ENCODE data around the gene GALNT5. TPM values are rescaled to one million over a fixed set of nuclear protein-coding genes. Genes with fewer than 3 reads are reported as not detected.

GALNT5 gene
- polyA plus RNA-seq, 6 donors from 2014 or later = 0.04 TPM; not detected in 5

DNA sequence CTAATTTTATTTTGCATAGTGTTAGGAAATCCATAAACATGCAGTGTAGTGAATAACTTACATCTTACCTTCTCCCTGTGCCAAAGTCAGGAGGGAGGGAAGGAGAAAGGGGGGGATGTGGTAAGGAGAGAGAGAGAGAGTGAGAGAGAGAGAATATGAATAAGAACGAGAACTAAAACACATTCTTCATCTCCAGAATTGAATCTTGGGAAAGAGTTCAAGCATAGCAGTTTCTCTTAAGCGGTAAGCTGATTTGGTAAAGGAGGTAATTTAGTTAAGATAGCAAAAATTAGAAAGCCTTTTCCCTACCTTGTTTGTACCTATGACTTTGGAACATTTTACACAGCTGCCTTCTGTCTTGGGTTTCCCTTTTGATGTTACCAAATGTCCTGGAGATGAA, 52.4 kb downstream of the GALNT5 start:
- Mint-ChIP-seq H3K27me3 (peaks cover 0 to 7% (median 0%) of the 10 kb centered on the region in 3 donors), H3K27ac (no peak overlapping the region), H3K4me1 (peaks cover 0 to 6% (median 0%) of the 10 kb centered on the region in 3 donors), H3K4me3 (no peak overlapping the region), H3K9me3 (no peaks in the 10 kb centered on the region), H3K36me3 (no peaks in the 10 kb centered on the region)
- ATAC-seq (ENCODE audit: low read depth in 2 of 2) = no peak
- no peak for DNase-seq

DNA sequence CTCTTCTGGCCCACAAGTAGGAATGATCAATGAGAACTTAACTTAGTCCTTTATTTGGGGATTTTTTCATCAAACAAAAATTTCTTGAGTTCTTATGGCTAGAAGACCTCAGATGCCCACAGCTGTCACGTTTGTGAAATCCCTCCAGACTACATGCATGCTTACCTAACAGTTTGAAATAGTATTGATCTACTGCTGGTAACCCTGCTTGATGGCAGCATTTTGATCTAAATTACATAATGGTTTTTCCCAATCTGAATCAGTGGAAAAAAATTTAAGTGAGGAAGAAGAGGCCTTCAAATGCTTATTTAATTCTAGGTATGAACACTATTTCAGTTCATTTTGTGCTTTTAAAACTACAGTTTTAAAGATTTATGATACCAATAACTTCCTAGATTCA, 54.2 kb downstream of the GALNT5 start:
- Mint-ChIP-seq H3K27ac (no peak overlapping the region), H3K27me3 (peaks cover 0 to 7% (median 0%) of the 10 kb centered on the region in 3 donors), H3K4me1 (peaks cover 0 to 4% (median 0%) of the 10 kb centered on the region in 3 donors), H3K4me3 (no peak overlapping the region), H3K9me3 (no peaks in the 10 kb centered on the region), H3K36me3 (no peaks in the 10 kb centered on the region)
- ATAC-seq (ENCODE audit: low read depth in 2 of 2) = no peak
- no peak for DNase-seq

DNA sequence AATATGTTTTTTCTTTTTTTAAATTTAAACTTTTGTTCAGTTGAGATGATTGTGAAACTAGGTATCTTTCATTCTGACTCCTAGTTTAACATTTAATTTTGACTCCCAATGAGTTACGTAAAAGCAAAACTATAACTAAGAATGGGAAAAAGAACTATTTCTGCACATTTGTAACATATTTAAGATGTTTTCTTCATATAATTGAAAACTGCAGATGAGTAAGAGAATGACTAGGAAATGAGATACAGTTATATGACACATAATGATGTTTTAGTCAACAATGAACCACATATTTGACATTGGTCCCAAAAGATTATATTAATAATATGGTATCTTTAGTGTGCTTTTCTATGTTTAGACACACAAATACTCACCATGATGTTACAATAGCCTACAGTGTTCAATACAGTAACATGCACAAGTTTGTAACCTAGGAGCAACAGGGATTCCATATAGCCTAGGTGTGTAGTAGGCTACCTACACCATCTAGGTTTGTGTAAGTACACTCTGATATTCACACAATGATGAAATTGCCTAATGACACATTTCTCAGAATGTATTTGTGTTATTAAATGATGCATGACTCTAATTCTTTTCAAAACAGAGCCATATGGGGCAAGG, 55.5 kb downstream of the GALNT5 start:
- no peak overlapping the region for H3K4me3 Mint-ChIP-seq
- ATAC-seq (ENCODE audit: low read depth in 2 of 2) = no peak
- H3K27ac Mint-ChIP-seq = no peak overlapping the region

DNA sequence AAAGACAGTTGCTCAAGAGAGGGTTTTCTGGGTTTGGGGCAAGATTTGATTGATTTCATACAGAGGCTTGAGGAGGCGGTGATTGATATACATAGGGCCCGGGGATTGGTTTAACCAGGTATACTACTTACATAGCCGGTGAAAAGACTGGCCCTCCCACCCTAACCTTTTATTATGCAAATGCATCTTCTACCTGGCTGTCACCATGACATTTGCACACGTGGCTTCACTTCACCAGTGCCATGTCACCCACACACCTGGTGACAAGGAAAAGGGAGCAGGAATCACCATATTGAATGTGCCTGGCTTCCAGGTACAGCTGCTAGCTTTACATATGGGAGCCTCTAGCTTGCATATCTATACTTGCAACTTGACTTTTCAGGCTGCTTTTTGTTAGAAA, 58.4 kb downstream of the GALNT5 start:
- Mint-ChIP-seq H3K4me1 (no peaks in the 10 kb centered on the region), H3K27me3 (no peaks in the 10 kb centered on the region), H3K36me3 (peaks cover 0 to 8% of the 10 kb centered on the region in 2 donors), H3K4me3 (peak overlapping the region in 1 of 8 donors; percentile 31), H3K27ac (no peak overlapping the region), H3K9me3 (no peaks in the 10 kb centered on the region)
- ATAC-seq (ENCODE audit: low read depth in 2 of 2) = no peak
- DNase-seq = no peak

More for the DNA sequence above, 55.5 kb downstream of the GALNT5 start:
- Mint-ChIP-seq H3K36me3 (no peaks in the 10 kb centered on the region), H3K9me3 (no peaks in the 10 kb centered on the region), H3K27me3 (peaks cover 0 to 7% (median 0%) of the 10 kb centered on the region in 3 donors), H3K4me1 (no peaks in the 10 kb centered on the region)
- DNase-seq = no peak

DNA sequence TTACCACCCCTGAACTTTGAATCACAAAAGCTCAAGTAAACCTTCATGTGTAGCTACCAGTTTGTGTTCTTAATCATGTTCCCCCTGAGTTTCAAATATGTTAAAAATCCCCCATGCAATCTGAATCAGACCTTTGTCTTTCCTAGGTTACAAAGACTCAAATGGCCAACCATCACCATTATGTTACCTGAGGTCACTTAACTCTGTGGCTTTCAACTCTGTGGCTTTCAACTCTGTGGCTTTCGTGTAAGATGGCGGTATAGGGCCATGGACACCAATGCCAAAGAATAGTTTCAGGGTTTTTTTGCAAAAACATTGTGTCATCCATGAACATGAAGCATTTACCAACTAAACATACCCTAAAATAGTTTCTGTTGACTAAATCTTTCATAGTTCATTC, 61.4 kb downstream of the GALNT5 start:
- no peaks in the 10 kb centered on the region for H3K27me3 Mint-ChIP-seq
- no peak overlapping the region for H3K4me3 Mint-ChIP-seq
- no peak for DNase-seq
- H3K27ac Mint-ChIP-seq = no peak overlapping the region
- peaks cover 9 to 13% of the 10 kb centered on the region in 2 donors for H3K36me3 Mint-ChIP-seq
- H3K9me3 Mint-ChIP-seq = no peaks in the 10 kb centered on the region
- H3K4me1 Mint-ChIP-seq = peaks cover 0 to 5% (median 0%) of the 10 kb centered on the region in 3 donors
- no peak for ATAC-seq (ENCODE audit: low read depth in 2 of 2)

DNA sequence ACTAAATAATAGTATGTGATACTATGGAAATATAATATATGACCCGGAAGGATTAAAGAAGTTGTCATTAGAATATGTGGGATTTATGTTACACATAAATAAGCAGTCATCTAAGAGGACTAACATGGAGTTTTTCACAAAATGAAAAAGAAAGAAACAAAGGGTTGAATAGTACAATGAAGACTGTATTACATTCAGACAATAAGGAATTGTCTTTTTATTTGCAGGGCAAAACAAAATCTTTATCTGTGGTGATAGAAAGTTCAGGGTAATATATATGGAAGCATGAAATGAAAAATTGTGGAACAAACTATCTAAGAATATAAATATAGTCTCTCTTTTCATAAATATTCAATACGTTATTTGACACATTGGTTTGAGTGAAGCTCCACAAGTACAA, 62.3 kb downstream of the GALNT5 start:
- H3K9me3 Mint-ChIP-seq = no peaks in the 10 kb centered on the region
- H3K27ac Mint-ChIP-seq = no peak overlapping the region
- no peaks in the 10 kb centered on the region for H3K27me3 Mint-ChIP-seq
- H3K4me1 Mint-ChIP-seq = peaks cover 0 to 5% (median 0%) of the 10 kb centered on the region in 3 donors
- ATAC-seq (ENCODE audit: low read depth in 2 of 2) (no peak), DNase-seq (no peak)
- H3K36me3 Mint-ChIP-seq = peaks cover 9 to 13% of the 10 kb centered on the region in 2 donors
- no peak overlapping the region for H3K4me3 Mint-ChIP-seq

DNA sequence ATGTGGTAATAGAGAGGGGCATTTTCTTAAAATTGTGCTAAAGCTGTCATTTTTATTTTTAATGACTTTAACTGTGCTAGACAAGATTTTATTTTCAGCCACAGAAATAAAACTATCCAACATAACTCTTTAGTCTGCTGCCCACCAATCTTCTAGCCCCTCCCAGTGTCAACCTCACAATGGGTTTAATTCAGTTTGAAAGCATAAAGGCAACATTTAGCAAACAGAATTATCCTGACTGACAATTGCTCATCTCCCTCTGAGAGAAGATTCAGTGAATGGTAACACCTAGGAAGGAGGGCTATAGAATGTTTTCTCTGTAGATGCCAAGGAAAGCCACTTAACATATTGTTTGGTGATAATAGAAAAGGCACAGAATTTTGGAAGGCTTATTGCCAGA, 62.9 kb downstream of the GALNT5 start:
- Mint-ChIP-seq H3K4me1 (peaks cover 0 to 5% (median 0%) of the 10 kb centered on the region in 3 donors), H3K27ac (no peak overlapping the region), H3K4me3 (no peak overlapping the region), H3K9me3 (no peaks in the 10 kb centered on the region), H3K36me3 (peaks cover 9 to 13% of the 10 kb centered on the region in 2 donors), H3K27me3 (no peaks in the 10 kb centered on the region)
- no peak for ATAC-seq (ENCODE audit: low read depth in 2 of 2)
- no peak for DNase-seq

DNA sequence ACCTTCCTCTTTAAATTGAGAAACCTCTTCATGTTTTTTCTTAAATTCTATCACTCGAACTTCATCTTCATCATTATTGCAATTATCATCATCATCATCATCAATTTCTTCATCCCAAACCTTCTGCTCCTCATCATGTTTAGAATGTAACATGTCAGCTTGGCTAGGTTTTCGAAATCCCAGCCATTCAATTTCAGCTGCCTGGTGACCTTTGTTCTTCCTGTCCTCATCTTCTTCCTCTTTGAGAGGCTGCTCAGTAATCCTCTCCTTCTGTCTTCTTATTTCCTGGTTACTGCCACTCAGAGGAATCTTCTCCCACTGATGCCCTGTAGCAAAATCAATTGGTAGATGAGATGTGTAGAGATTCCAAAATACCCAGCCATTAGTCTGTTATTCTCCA, 64.0 kb downstream of the GALNT5 start:
- Mint-ChIP-seq H3K27ac (peak overlapping the region in 1 of 6 donors; percentile 34), H3K9me3 (no peaks in the 10 kb centered on the region), H3K4me3 (no peak overlapping the region), H3K4me1 (peaks cover 0 to 5% (median 0%) of the 10 kb centered on the region in 3 donors), H3K36me3 (peaks cover 9 to 13% of the 10 kb centered on the region in 2 donors), H3K27me3 (no peaks in the 10 kb centered on the region)
- DNase-seq (no peak), ATAC-seq (ENCODE audit: low read depth in 2 of 2) (no peak)

DNA sequence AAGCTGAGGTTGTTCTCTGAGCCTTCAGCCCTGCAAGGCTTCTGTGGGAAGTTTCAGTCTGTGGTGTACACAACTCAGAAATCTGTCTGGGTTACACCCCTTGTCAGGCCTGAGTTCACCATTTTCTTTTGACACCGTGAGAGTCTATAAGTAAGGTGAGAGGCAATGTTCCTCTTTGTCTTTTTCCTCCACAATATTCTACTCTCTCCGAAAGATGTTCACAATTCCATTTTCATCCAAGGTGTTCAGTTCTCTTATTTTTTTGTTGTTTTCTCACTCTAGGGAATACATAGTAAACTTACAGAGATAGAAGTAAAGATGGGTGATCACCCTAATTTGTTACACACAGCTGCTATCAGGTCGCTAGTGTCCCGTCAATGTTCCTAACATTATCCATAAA, 64.9 kb downstream of the GALNT5 start:
- Mint-ChIP-seq H3K4me3 (no peak overlapping the region), H3K9me3 (no peaks in the 10 kb centered on the region), H3K27ac (no peak overlapping the region), H3K4me1 (peaks cover 3 to 7% (median 5%) of the 10 kb centered on the region in 3 donors), H3K27me3 (no peaks in the 10 kb centered on the region), H3K36me3 (peaks cover 9 to 13% of the 10 kb centered on the region in 2 donors)
- ATAC-seq (ENCODE audit: low read depth in 2 of 2) = no peak
- DNase-seq = no peak

DNA sequence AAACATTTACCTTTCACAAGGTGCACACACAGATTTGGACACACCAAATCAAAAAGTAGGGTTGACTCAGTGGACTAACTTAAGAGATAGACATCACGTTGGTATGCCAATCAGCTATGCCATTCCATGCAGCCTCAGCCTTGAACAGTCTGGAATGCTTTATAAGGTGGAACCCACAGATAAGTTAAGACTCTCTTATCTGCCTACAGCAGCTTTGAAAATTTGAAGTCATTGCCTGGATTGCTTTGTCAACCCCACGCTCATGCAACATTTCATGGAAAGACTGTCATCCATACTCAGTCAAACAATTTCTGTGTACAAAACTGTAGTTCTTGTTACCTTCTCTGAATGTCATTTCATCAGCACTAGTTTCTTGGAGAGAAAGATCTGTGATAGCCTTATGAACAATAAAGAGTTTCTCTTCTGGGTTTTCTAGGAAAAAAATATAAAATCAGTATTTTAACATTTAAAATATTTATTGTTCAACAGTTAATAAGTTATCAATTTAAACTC, 66.9 kb downstream of the GALNT5 start:
- DNase-seq (no peak), ATAC-seq (ENCODE audit: low read depth in 2 of 2) (no peak)
- Mint-ChIP-seq H3K27ac (no peak overlapping the region), H3K36me3 (peaks cover 8 to 9% of the 10 kb centered on the region in 2 donors), H3K9me3 (no peaks in the 10 kb centered on the region), H3K4me3 (no peak overlapping the region), H3K27me3 (no peaks in the 10 kb centered on the region), H3K4me1 (peaks cover 12 to 18% (median 13%) of the 10 kb centered on the region in 3 donors)

DNA sequence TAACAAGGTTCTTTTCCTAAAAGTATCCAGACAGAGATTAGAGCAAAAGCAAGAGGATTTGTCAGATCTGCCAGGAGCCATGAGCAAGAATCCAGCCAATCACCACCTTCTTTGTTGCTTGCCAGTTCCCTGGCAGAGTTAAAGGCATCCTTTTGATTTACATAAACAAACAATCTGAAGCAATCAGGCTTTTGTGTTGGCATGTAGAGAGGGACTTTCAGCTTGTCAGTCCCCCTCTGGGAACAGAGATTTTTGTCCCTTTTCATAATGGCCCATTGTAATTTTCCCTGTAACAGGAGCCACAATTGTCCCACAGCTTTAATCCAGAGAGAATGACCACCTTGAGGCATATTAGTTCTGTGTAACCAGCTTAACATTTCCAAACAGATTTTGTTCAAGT, 68.3 kb downstream of the GALNT5 start, which contains the start of gene ERMN:
Gene ERMN, minus strand, starts transcription at position 39 of the 400 bp plus-strand sequence. CDS start 182 bp downstream, outside the sequence.
- ATAC-seq (ENCODE audit: low read depth in 2 of 2) (no peak), DNase-seq (no peak)
- Mint-ChIP-seq H3K4me1 (peaks cover 12 to 18% (median 13%) of the 10 kb centered on the region in 3 donors), H3K27me3 (no peaks in the 10 kb centered on the region), H3K9me3 (no peaks in the 10 kb centered on the region), H3K36me3 (peaks cover 5 to 9% of the 10 kb centered on the region in 2 donors), H3K27ac (peak within 1 kb of the TSS in 1 of 6 donors; percentile 95), H3K4me3 (no peak within 1 kb of the TSS)

DNA sequence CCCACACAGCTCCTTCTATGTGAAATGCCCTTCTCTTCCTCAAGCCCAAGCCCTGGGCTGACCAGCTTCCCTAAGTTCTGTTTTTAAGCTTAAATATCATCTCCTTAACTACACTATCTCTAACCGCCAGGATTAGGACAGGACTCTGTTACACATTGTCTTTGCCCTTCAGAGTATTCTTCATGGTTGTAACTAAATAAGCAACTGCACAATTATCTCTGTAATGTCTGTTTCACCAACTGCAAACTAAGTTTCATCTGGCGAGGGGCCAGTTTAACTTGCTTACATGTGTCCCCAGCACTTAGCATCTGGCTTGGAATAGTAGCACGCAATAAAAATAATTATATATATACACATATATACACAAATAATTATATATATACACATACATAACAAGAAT, 69.2 kb downstream of the GALNT5 start:
- DNase-seq (no peak), ATAC-seq (ENCODE audit: low read depth in 2 of 2) (no peak)
- Mint-ChIP-seq H3K9me3 (no peaks in the 10 kb centered on the region), H3K4me3 (no peak overlapping the region), H3K4me1 (peaks cover 7 to 18% (median 13%) of the 10 kb centered on the region in 3 donors), H3K27me3 (no peaks in the 10 kb centered on the region), H3K36me3 (peaks cover 2 to 5% of the 10 kb centered on the region in 2 donors), H3K27ac (peak overlapping the region in 1 of 6 donors; percentile 95)

DNA sequence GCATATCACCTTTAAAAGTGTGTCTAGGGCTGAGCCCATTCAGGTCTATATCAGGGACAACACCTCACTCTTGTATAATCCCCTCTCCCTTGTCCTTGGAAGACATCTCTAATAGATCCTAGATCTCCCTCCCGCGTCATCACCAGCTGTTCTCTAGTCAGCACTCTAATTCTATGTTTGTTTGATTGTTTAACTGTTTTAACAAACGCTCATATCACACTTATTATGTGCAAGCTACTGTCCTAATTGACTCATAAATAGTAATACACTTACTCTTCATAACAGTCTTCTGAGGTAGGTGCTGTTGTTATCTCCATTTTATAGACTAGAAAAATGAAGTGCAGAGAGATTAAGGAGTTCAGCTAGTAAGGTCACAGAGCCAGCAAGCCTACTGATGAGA, 69.7 kb downstream of the GALNT5 start:
- DNase-seq (no peak), ATAC-seq (ENCODE audit: low read depth in 2 of 2) (no peak)
- Mint-ChIP-seq H3K27me3 (no peaks in the 10 kb centered on the region), H3K36me3 (peaks cover 0 to 5% of the 10 kb centered on the region in 2 donors), H3K4me1 (peaks cover 7 to 18% (median 13%) of the 10 kb centered on the region in 3 donors), H3K4me3 (no peak overlapping the region), H3K9me3 (no peaks in the 10 kb centered on the region), H3K27ac (peak overlapping the region in 3 of 6 donors; percentile 3 to 76 (median 32))
